Breast epithelium (tissue), 4 donors: ENCODE data around the gene SKAP1. TPM values are rescaled to one million over a fixed set of nuclear protein-coding genes. Genes with fewer than 3 reads are reported as not detected.

Source experiments
- DNase-seq, 2 donors: peaks; one replicate each; pipeline ENCODE4 v3.0.0-alpha.2; 2019; ENCODE audit warnings: low spot score in 2 of 2
- H3K27ac ChIP-seq, 2 donors: fragments of 200-600 bp; sonication (generic) in 1 of 2; one replicate each; pipeline ENCODE4 v1.5.1; 2016 to 2019; ENCODE audit warnings: mild to moderate bottlenecking in 1 of 2
- H3K27me3 ChIP-seq, 2 donors: fragments of 200-600 bp; sonication (generic) in 1 of 2; one replicate each; pipeline versions ENCODE4 v1.5.1 to v1.6.0; 2017 to 2019; ENCODE audit warnings: control low read depth in 1 of 2, mild to moderate bottlenecking in 1 of 2
- H3K36me3 ChIP-seq: fragments of 200-600 bp; one replicate; pipeline ENCODE4 v1.5.1; 2019
- H3K4me1 ChIP-seq, 2 donors: fragments of 200-600 bp; sonication (generic); one replicate each; pipeline ENCODE4 v1.5.1; 2016 to 2019; ENCODE audit warnings: control low read depth in 1 of 2
- H3K4me3 ChIP-seq, 3 donors: fragments of 200-600 bp; sonication (generic); 1 replicate in 2 of 3; 2 replicates in 1 of 3; pipeline ENCODE4 v1.5.1; 2016 to 2019; ENCODE audit warnings: mild to moderate bottlenecking in 3 of 3, moderate library complexity in 2 of 3
- H3K9me3 ChIP-seq, 2 donors: fragments of 200-600 bp; sonication (generic) in 1 of 2; one replicate each; pipeline ENCODE4 v1.5.1; 2016 to 2019; ENCODE audit warnings: control low read depth in 1 of 2
- POLR2A ChIP-seq: fragments of 450-650 bp; IDR thresholded peaks from one replicate; pipeline ENCODE4 v1.6.1; 2016; ENCODE audit warnings: antibody characterized with exemption, mild to moderate bottlenecking, moderate library complexity
- POLR2AphosphoS5 ChIP-seq, 3 donors: sonication (generic); formaldehyde crosslinking; IDR thresholded peaks; one replicate each; pipeline ENCODE4 v1.6.1; 2017; ENCODE audit warnings: antibody characterized with exemption in 3 of 3
- intact Hi-C: fragments of 100-400 bp; cut with DNase I; formaldehyde crosslinking; loops from one replicate; pipeline ENCODE4 v1.15.1; 2023; ENCODE audit warnings: low total_unique reads
- total RNA-seq, 3 donors: library from RNA; depleted of rRNA; stranded (reverse); fragments of >200 nt; gene quantifications; one replicate each; pipeline ENCODE4 v1.1.0, GENCODE V29; 2016
- TF ChIP-seq, protein P1 (sequence below), 3 donors: fragments of 450-650 bp; IDR thresholded peaks; one replicate each; pipeline ENCODE4 v1.5.1; 2016 to 2017; ENCODE audit warnings: antibody characterized with exemption in 3 of 3, mild to moderate bottlenecking in 3 of 3, moderate library complexity in 3 of 3

SKAP1 gene
- total RNA-seq, 3 donors from 2014 or later = 1.1 to 7.5 (median 5.9) TPM

DNA sequence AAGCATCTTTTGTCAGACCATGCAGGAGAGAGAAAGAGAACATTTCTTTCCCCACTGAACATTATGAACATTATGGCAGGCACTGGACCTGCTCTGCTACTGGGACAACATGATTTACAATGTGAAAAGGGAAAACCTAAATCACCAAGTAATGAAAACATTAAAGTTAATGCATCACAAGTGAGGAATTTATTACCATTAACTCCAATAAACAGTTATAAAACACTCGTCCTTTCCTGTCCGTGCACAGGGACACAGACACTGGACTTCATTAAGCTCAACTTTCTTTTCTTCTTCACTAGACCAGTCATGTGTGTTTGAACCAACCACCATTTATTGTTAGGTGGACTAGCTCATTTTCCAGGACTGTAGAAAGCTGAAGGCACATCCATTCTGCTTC lies 227.1 kb downstream of the SKAP1 start:
- no peak overlapping the region for H3K27ac ChIP-seq
- TF ChIP-seq POLR2A = no peak
- TF ChIP-seq, protein P1, sequence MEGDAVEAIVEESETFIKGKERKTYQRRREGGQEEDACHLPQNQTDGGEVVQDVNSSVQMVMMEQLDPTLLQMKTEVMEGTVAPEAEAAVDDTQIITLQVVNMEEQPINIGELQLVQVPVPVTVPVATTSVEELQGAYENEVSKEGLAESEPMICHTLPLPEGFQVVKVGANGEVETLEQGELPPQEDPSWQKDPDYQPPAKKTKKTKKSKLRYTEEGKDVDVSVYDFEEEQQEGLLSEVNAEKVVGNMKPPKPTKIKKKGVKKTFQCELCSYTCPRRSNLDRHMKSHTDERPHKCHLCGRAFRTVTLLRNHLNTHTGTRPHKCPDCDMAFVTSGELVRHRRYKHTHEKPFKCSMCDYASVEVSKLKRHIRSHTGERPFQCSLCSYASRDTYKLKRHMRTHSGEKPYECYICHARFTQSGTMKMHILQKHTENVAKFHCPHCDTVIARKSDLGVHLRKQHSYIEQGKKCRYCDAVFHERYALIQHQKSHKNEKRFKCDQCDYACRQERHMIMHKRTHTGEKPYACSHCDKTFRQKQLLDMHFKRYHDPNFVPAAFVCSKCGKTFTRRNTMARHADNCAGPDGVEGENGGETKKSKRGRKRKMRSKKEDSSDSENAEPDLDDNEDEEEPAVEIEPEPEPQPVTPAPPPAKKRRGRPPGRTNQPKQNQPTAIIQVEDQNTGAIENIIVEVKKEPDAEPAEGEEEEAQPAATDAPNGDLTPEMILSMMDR (IDR thresholded peaks at IDR 0.05) = no peak
- no peak for TF ChIP-seq POLR2AphosphoS5 (IDR thresholded peaks at IDR 0.05)
- no peaks in the 10 kb centered on the region for H3K4me1 ChIP-seq
- no peaks in the 10 kb centered on the region for H3K36me3 ChIP-seq
- intact Hi-C loops = loop anchor here (10.0 kb wide), 1 partner anchor 1052 kb away; no protein-coding TSS in a partner anchor
- no peak for DNase-seq
- H3K4me3 ChIP-seq = no peak overlapping the region
- no peaks in the 10 kb centered on the region for H3K9me3 ChIP-seq
- no peaks in the 10 kb centered on the region for H3K27me3 ChIP-seq

DNA sequence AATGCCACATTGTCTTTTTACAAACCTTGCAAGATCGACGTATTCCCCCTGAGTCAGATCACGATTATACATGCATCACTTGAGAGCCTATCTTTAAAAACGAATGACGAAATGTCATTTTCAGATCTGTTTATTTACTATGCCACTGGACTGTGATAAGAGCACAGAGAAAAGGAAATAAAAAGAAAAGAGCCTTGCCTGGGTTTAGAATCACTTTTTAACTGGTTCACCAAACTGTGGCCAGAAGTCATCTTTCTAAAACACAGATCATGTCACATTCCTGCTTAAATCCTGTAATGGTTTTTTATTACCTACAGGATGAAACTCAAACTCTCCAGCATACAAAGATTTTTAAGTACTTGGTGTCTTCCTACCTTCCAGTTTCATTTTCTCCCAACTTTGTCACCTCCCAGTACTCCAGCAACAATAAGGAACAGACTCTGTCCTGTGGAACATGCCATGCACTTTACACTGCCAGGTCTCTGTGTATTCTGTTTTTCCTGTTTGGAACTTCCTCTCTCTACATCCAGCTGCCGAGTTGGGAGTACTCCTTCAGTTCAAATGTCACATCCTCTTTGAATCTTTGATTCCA lies 231.0 kb downstream of the SKAP1 start:
- H3K9me3 ChIP-seq = no peaks in the 10 kb centered on the region
- H3K4me3 ChIP-seq = no peak overlapping the region
- intact Hi-C loops = no loop called here
- H3K27ac ChIP-seq = no peak overlapping the region
- H3K27me3 ChIP-seq = no peaks in the 10 kb centered on the region
- no peak for DNase-seq
- H3K36me3 ChIP-seq = no peaks in the 10 kb centered on the region
- no peaks in the 10 kb centered on the region for H3K4me1 ChIP-seq
- TF ChIP-seq POLR2AphosphoS5 (IDR thresholded peaks at IDR 0.05) (no peak), POLR2A (no peak)
- TF ChIP-seq, protein P1 (IDR thresholded peaks at IDR 0.05) = no peak

- TF ChIP-seq POLR2AphosphoS5 (IDR thresholded peaks at IDR 0.05) (no peak), POLR2A (no peak)
- H3K4me3 ChIP-seq = no peak overlapping the region
- H3K27ac ChIP-seq = no peak overlapping the region
- no peaks in the 10 kb centered on the region for H3K27me3 ChIP-seq
- no peaks in the 10 kb centered on the region for H3K4me1 ChIP-seq
- no peaks in the 10 kb centered on the region for H3K36me3 ChIP-seq
- no peak for DNase-seq
- intact Hi-C loops = no loop called here
- no peaks in the 10 kb centered on the region for H3K9me3 ChIP-seq
These were observed 234.1 kb downstream of the SKAP1 start for GRCh38 chr17:48195910-48196309.

GRCh38 chr17:48194097-48194550 lies 235.9 kb downstream of the SKAP1 start:
- Histone ChIP-seq H3K9me3 (no peaks in the 10 kb centered on the region), H3K4me1 (no peaks in the 10 kb centered on the region), H3K27me3 (no peaks in the 10 kb centered on the region), H3K4me3 (no peak overlapping the region), H3K27ac (no peak overlapping the region), H3K36me3 (no peaks in the 10 kb centered on the region)
- intact Hi-C loops = no loop called here
- DNase-seq = no peak
- TF ChIP-seq, protein P1 (IDR thresholded peaks at IDR 0.05) = no peak
- TF ChIP-seq POLR2A = no peak
- no peak for TF ChIP-seq POLR2AphosphoS5 (IDR thresholded peaks at IDR 0.05)

GRCh38 chr17:48192321-48192731 lies 237.7 kb downstream of the SKAP1 start:
- TF ChIP-seq POLR2AphosphoS5 (IDR thresholded peaks at IDR 0.05) (no peak), POLR2A (no peak)
- TF ChIP-seq, protein P1 (IDR thresholded peaks at IDR 0.05) = no peak

More at GRCh38 chr17:48192321-48192731, 237.7 kb downstream of the SKAP1 start:
- Histone ChIP-seq H3K36me3 (no peaks in the 10 kb centered on the region), H3K27ac (no peak overlapping the region), H3K4me3 (no peak overlapping the region), H3K27me3 (no peaks in the 10 kb centered on the region), H3K9me3 (no peaks in the 10 kb centered on the region), H3K4me1 (no peaks in the 10 kb centered on the region)
- DNase-seq = no peak
- intact Hi-C loops = no loop called here
